ENCODE data around the gene MAD1L1. TPM values are rescaled to one million over a fixed set of nuclear protein-coding genes. Genes with fewer than 3 reads are reported as not detected.

MAD1L1 gene
- total RNA-seq, 1 experiment from 2014 or later, result 38.5 TPM

DNA sequence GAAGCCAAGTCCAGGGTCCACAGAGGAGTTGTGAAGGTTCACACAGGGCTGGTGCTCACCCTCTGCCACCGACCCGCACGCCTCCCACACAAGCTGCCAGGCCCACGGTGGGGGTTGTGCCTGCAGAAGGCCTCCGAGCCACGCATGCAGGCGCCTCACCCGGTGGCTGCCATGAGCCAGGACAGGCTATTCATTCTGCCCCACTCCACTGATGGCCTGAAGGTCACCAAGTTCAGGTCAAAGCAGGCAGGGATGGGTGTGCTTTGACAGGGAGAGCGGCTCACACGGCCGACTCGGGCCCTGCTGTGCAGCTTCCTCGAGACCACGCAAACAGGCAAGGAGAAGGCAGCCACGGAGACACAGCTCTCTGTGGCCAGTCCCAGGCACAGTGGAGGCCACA lies 143.9 kb downstream of the MAD1L1 start:
- Histone ChIP-seq H3K9me2 (ENCODE audit: insufficient read depth) (no peaks in the 10 kb centered on the region), H3K9me3 (ENCODE audit: control insufficient read depth in 1 of 2, insufficient read depth in 1 of 2, low read depth in 1 of 2, low read length in 2 of 2) (no peaks in the 10 kb centered on the region), H3K27ac (ENCODE audit: low read depth, low read length) (no peak overlapping the region), H3K27me3 (ENCODE audit: insufficient read depth, low read length) (no peaks in the 10 kb centered on the region), H3K4me3 (replicated peaks in 1 of 2; ENCODE audit: low read depth in 1 of 2, low read length in 2 of 2) (no peak overlapping the region), H2AFZ (ENCODE audit: low read depth, low read length, poor library complexity, severe bottlenecking) (no peak overlapping the region), H3K36me3 (ENCODE audit: control insufficient read depth in 1 of 2, insufficient read depth in 2 of 2, low read length in 2 of 2) (no peaks in the 10 kb centered on the region), H3K79me2 (ENCODE audit: insufficient read depth, low read length) (no peaks in the 10 kb centered on the region), H4K20me1 (ENCODE audit: insufficient read depth) (no peaks in the 10 kb centered on the region), H3K9ac (ENCODE audit: low read length) (no peak overlapping the region), H3K4me1 (ENCODE audit: control insufficient read depth in 1 of 2, insufficient read depth in 2 of 2, low read length in 2 of 2) (no peaks in the 10 kb centered on the region), H3K4me2 (ENCODE audit: low read length) (no peak overlapping the region)
- intact Hi-C loops (cut with micrococcal nuclease), result no loop called here
- no TSS peak for BruUV-seq (replicated peaks)
- TF ChIP-seq CEBPB (IDR thresholded peaks at IDR 0.05; ENCODE audit: low read depth) (no peak), CBX3 (IDR thresholded peaks at IDR 0.05; ENCODE audit: low read depth) (no peak), SRF (IDR thresholded peaks at IDR 0.05; ENCODE audit: low read depth) (no peak), ATF3 (IDR thresholded peaks at IDR 0.05) (no peak), EZH2phosphoT487 (IDR thresholded peaks at IDR 0.05; ENCODE audit: borderline replicate concordance) (no peak), EGR1 (IDR thresholded peaks at IDR 0.05; ENCODE audit: low read depth) (no peak), EZH2 (IDR thresholded peaks at IDR 0.05) (no peak), ZNF274 (IDR thresholded peaks at IDR 0.05; ENCODE audit: low read depth, low read length) (no peak), ZFX (IDR thresholded peaks at IDR 0.05) (no peak), ZBTB33 (IDR thresholded peaks at IDR 0.05; ENCODE audit: extremely low read depth, insufficient replicate concordance, low read length) (no peak), YY1 (IDR thresholded peaks at IDR 0.05; ENCODE audit: extremely low read depth, insufficient replicate concordance, low read depth, low read length) (no peak), SIN3A (IDR thresholded peaks at IDR 0.05; ENCODE audit: low read depth) (no peak), JUND (IDR thresholded peaks at IDR 0.05) (no peak)
- TF ChIP-seq, protein P1, sequence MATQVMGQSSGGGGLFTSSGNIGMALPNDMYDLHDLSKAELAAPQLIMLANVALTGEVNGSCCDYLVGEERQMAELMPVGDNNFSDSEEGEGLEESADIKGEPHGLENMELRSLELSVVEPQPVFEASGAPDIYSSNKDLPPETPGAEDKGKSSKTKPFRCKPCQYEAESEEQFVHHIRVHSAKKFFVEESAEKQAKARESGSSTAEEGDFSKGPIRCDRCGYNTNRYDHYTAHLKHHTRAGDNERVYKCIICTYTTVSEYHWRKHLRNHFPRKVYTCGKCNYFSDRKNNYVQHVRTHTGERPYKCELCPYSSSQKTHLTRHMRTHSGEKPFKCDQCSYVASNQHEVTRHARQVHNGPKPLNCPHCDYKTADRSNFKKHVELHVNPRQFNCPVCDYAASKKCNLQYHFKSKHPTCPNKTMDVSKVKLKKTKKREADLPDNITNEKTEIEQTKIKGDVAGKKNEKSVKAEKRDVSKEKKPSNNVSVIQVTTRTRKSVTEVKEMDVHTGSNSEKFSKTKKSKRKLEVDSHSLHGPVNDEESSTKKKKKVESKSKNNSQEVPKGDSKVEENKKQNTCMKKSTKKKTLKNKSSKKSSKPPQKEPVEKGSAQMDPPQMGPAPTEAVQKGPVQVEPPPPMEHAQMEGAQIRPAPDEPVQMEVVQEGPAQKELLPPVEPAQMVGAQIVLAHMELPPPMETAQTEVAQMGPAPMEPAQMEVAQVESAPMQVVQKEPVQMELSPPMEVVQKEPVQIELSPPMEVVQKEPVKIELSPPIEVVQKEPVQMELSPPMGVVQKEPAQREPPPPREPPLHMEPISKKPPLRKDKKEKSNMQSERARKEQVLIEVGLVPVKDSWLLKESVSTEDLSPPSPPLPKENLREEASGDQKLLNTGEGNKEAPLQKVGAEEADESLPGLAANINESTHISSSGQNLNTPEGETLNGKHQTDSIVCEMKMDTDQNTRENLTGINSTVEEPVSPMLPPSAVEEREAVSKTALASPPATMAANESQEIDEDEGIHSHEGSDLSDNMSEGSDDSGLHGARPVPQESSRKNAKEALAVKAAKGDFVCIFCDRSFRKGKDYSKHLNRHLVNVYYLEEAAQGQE (IDR thresholded peaks at IDR 0.05; ENCODE audit: low read depth), result no peak
- TF ChIP-seq, protein P2, sequence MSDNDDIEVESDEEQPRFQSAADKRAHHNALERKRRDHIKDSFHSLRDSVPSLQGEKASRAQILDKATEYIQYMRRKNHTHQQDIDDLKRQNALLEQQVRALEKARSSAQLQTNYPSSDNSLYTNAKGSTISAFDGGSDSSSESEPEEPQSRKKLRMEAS (IDR thresholded peaks at IDR 0.05), result no peak
- TF ChIP-seq, protein P3, sequence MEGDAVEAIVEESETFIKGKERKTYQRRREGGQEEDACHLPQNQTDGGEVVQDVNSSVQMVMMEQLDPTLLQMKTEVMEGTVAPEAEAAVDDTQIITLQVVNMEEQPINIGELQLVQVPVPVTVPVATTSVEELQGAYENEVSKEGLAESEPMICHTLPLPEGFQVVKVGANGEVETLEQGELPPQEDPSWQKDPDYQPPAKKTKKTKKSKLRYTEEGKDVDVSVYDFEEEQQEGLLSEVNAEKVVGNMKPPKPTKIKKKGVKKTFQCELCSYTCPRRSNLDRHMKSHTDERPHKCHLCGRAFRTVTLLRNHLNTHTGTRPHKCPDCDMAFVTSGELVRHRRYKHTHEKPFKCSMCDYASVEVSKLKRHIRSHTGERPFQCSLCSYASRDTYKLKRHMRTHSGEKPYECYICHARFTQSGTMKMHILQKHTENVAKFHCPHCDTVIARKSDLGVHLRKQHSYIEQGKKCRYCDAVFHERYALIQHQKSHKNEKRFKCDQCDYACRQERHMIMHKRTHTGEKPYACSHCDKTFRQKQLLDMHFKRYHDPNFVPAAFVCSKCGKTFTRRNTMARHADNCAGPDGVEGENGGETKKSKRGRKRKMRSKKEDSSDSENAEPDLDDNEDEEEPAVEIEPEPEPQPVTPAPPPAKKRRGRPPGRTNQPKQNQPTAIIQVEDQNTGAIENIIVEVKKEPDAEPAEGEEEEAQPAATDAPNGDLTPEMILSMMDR (IDR thresholded peaks at IDR 0.05 in 2 of 3, conservative IDR thresholded peaks at IDR 0.05 in 1 of 3; ENCODE audit: borderline replicate concordance in 1 of 3, insufficient read depth in 1 of 3, low read depth in 2 of 3, low read length in 2 of 3), result no peak
- DNase-seq (ENCODE audit: low read depth, low spot score), result no peak
- RAD21 ChIA-PET (ENCODE audit: low non-redundant PET in 1 of 2, low total read pairs in 2 of 2, uncharacterized antibody in 2 of 2, unreplicated experiment in 2 of 2), result no interaction called here
- no peak for ATAC-seq
- POLR2A ChIA-PET, result no interaction called here
- CTCF ChIA-PET, result no interaction called here
